Right lobe of liver (tissue), 6 donors: ENCODE results near the gene OVCH2. TPM values are rescaled to one million over a fixed set of nuclear protein-coding genes. Genes with fewer than 3 reads are reported as not detected.
A peak's percentile ranks its signal among the peaks of the same experiment; 100 is the strongest.

Source experiments
- ATAC-seq, 4 donors: fragments of 200-7000 bp; cut with Tn5 transposase; one replicate each; pipeline ENCODE4 v1.9.1; 2020; ENCODE audit warnings: mild to moderate bottlenecking in 4 of 4, moderate library complexity in 4 of 4
- DNase-seq, 3 donors: peaks; one replicate each; pipeline ENCODE4 v3.0.0-alpha.2; 2020
- H3K27ac ChIP-seq, 3 donors: fragments of 200-600 bp; one replicate each; pipeline ENCODE4 v1.8.0; 2022
- H3K27me3 ChIP-seq, 2 donors: fragments of 200-600 bp; one replicate each; pipeline ENCODE4 v1.8.0; 2022
- H3K36me3 ChIP-seq, 4 donors: fragments of 200-600 bp; sonication (generic) in 1 of 4; one replicate each; pipeline versions ENCODE4 v1.5.1 to v1.8.0; 2017 to 2022; ENCODE audit warnings: control low read depth in 1 of 4
- H3K4me1 ChIP-seq, 4 donors: fragments of 200-600 bp; sonication (generic) in 1 of 4; one replicate each; pipeline versions ENCODE4 v1.5.1 to v1.8.0; 2017 to 2022; ENCODE audit warnings: control low read depth in 1 of 4
- H3K4me3 ChIP-seq, 3 donors: fragments of 200-600 bp; one replicate each; pipeline ENCODE4 v1.8.0; 2022
- H3K9me3 ChIP-seq, 4 donors: fragments of 200-600 bp; sonication (generic) in 1 of 4; one replicate each; pipeline versions ENCODE4 v1.5.1 to v1.8.0; 2017 to 2022; ENCODE audit warnings: control low read depth in 1 of 4
- POLR2A ChIP-seq: fragments of 450-650 bp; IDR thresholded peaks from one replicate; pipeline ENCODE4 v1.6.1; 2017; ENCODE audit warnings: antibody characterized with exemption, mild to moderate bottlenecking
- WGBS: methylation state at CpG from one replicate; pipeline ENCODE4 v1.1.6; 2018; ENCODE audit warnings: low coverage, low lambda C conversion rate; ENCODE audit not compliant: insufficient coverage; ENCODE audit errors: missing lambda C conversion rate; 5-methylcytosine and 5-hydroxymethylcytosine counted together
- intact Hi-C, 2 donors: fragments of 100-400 bp; cut with DNase I; formaldehyde crosslinking; loops; one replicate each; pipeline versions ENCODE4 v1.11.2 to v1.14.1; 2022
- total RNA-seq, 6 experiments: library from RNA; depleted of rRNA in 2 of 6; stranded (reverse); fragments of >200 nt in 2 of 6; fragmentation: NEBNext Ultra II Directional in 3 of 6; extraction: Animal tissue kit (Norgen Biotek cat#: 25700) in 3 of 6; gene quantifications; one replicate each; pipeline versions ENCODE4 v1.1.0 to v1.2.4, GENCODE V29; 2016 to 2023
- TF ChIP-seq, protein P1 (sequence below), 4 donors: fragments of 200-600 bp in 3 of 4; fragments of 450-650 bp in 1 of 4; IDR thresholded peaks; one replicate each; pipeline versions ENCODE4 v1.5.1 to v1.8.0; 2016 to 2022; ENCODE audit warnings: antibody characterized with exemption in 4 of 4, mild to moderate bottlenecking in 2 of 4
- donor health status: DM: no; HTN: yes; CAD: no.
- donor health status: DM: no; HTN: no; CAD: no.
- donor health status: DM: no; HTN: no; CAD: no.
- donor health status: DM: no; HTN: yes; CAD: no.
- donor health status: DM: no; HTN: yes; CAD: no.

Gene OVCH2
- total RNA-seq, 6 experiments from 2014 or later, result not detected

DNA sequence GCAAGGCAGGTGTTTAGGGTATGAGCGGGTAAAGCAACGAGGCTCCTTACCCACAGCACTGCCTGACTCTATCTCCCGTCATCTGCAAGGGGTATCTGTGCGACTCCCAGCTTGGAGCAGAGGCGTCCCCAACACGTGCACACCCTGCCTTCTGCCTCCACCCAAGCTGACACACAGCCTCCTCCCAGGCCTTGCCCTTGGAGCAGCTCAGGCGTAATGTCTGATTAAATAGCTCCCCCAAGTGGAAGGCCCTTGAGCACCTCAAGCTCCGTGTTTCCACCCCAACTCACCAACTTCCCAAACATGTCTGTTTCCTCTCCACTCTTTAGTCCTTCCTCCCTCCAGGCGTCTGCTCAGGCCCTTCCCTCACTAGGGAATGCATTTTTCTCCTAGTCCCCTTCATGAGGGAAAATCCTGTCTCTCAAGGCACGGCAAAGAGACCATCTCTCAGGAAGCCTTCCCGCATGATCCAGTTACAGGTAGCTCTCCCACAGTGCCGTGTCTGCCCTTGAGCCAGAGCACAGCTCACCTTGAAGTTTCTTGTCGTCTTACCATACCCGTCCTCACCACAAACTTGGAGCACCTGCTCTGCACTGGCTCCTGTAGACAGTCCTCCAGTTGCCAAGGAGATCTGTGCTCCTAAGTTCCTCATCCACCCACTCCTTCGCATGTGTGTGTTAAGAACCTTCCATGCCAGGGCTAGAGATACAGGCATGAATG lies 48.8 kb downstream of the OVCH2 start:
- peak in 1 of 3 donors; percentile 31 for DNase-seq
- intact Hi-C loops, result loop anchor here in 1 of 2 donors (10.0 kb wide), 1 partner anchor 83 kb away; no protein-coding TSS in a partner anchor
- peak; percentile 78 to 89 (median 85) for ATAC-seq
- Histone ChIP-seq H3K9me3 (no peaks in the 10 kb centered on the region), H3K36me3 (peaks cover 0 to 33% (median 22%) of the 10 kb centered on the region in 4 donors), H3K4me3 (no peak overlapping the region), H3K27me3 (no peaks in the 10 kb centered on the region), H3K4me1 (no peaks in the 10 kb centered on the region), H3K27ac (no peak overlapping the region)
- TF ChIP-seq, protein P1, sequence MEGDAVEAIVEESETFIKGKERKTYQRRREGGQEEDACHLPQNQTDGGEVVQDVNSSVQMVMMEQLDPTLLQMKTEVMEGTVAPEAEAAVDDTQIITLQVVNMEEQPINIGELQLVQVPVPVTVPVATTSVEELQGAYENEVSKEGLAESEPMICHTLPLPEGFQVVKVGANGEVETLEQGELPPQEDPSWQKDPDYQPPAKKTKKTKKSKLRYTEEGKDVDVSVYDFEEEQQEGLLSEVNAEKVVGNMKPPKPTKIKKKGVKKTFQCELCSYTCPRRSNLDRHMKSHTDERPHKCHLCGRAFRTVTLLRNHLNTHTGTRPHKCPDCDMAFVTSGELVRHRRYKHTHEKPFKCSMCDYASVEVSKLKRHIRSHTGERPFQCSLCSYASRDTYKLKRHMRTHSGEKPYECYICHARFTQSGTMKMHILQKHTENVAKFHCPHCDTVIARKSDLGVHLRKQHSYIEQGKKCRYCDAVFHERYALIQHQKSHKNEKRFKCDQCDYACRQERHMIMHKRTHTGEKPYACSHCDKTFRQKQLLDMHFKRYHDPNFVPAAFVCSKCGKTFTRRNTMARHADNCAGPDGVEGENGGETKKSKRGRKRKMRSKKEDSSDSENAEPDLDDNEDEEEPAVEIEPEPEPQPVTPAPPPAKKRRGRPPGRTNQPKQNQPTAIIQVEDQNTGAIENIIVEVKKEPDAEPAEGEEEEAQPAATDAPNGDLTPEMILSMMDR (IDR thresholded peaks at IDR 0.05), result peak; percentile 27 to 56 (median 41)
- TF ChIP-seq POLR2A, result no peak
- WGBS, result 84% methylated on average over 7 of the region's 15 CpGs

DNA sequence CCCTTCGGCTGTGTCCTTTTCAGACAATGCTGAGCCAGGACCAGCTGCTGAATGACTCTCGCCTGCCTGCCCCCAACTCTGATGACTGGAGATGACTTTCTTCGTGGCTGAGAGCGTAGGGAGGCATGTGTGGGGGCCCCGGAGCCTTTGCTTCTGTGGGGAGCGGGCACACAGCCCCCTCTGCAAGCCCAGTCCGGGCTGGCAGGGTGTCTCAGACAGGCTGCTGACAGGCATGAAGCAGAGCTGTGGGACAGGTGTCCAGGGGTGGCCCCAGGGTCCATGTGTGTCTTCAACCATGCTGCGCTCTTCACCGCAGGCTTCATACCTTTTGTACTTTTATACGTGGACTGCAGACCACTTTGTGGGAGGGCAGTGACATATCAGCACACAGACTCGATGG lies 49.6 kb downstream of the OVCH2 start:
- ATAC-seq (peak in 3 of 4 donors; percentile 11 to 33 (median 25)), DNase-seq (no peak)
- no peaks in the 10 kb centered on the region for H3K9me3 ChIP-seq
- H3K27me3 ChIP-seq, result no peaks in the 10 kb centered on the region
- H3K4me1 ChIP-seq, result no peaks in the 10 kb centered on the region
- no peak overlapping the region for H3K27ac ChIP-seq
- H3K36me3 ChIP-seq, result peaks cover 0 to 41% (median 26%) of the 10 kb centered on the region in 4 donors
- WGBS, result 94% methylated on average over 3 of the region's 11 CpGs
- TF ChIP-seq, protein P1 (IDR thresholded peaks at IDR 0.05), result no peak
- TF ChIP-seq POLR2A, result no peak
- intact Hi-C loops, result loop anchor here in 1 of 2 donors (10.0 kb wide), 1 partner anchor 82 kb away; no protein-coding TSS in a partner anchor
- H3K4me3 ChIP-seq, result no peak overlapping the region

DNA sequence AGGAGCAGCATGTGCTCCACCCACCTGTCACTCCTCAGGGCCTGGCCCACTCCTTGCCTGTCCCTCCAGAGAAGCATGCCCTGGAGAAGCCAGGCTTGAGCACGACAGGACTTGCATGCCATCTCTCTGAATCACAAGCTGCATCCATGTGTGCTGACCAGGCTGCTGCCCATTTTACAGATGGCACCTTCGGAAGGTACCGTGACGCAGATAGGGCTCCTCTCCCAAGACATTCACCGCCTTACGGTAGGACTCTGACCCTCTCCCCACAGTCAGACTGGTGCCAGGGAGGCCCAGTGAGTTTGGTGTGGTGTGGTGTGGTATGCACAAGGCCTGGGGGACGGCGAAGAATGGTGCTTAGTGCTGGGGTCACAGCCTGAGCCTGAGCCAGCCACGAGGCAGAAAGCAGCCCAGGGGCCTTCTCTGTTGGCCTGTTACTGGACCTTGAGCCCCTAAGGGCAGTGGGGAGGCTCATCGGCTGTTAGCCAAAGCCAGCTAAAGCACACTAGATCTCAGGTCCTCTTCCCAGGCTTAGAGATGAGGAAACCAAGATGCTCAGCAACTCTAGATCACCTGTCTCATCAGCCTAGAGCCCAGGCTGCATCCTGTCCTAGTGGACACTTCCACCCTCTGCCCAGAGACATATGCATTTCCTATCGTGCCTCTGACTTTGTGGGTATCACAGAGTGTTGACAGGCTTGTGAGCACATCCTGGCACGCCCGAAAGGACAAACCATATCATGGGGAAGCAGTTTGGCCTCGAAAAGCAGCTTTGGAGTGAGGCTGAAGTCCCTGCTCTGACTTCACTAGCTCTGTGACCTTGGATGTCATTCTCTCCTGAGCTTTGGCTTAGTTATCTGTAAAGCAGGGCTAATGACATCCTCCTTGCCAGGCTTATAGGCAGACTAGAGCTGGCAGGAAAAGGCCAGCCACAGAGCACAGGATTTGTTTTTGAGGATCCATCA lies 50.7 kb downstream of the OVCH2 start:
- no peak overlapping the region for H3K4me3 ChIP-seq
- DNase-seq (no peak), ATAC-seq (peak in 3 of 4 donors; percentile 11 to 33 (median 18))
- WGBS, result 43% methylated on average over 1 of the region's 14 CpGs
- no peaks in the 10 kb centered on the region for H3K9me3 ChIP-seq
- no peaks in the 10 kb centered on the region for H3K27me3 ChIP-seq
- intact Hi-C loops, result loop anchor here in 1 of 2 donors (10.0 kb wide), 1 partner anchor 81 kb away; no protein-coding TSS in a partner anchor
- H3K4me1 ChIP-seq, result no peaks in the 10 kb centered on the region
- H3K36me3 ChIP-seq, result peaks cover 0 to 53% (median 32%) of the 10 kb centered on the region in 4 donors
- TF ChIP-seq, protein P1 (IDR thresholded peaks at IDR 0.05), result no peak
- no peak for TF ChIP-seq POLR2A
- no peak overlapping the region for H3K27ac ChIP-seq

DNA sequence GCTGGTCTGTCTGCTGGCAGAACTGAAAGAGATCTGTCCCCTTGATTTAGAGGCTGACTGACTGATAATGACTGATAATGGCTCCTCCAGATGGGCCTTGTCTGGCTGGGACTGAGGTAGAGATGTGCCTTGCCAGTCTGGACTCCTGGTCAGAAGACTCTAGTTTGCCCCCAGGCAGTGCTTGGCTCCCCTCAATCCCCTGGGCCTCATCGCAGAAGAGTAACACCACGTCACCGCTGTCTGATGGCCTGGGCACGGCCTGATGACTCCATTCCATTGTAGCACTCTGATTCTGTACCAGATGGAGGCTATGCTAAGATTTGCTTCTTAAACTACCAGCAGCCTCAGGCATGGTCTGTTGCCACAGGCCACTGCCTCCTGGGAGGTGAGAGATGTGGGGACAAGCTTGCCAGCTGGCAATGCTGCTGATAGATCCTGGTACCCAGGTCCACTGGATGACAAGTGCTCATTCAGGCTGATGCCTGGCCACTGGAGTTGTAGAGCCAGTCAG lies 52.0 kb downstream of the OVCH2 start:
- intact Hi-C loops, result loop anchor here in 1 of 2 donors (10.0 kb wide), 1 partner anchor 79 kb away; no protein-coding TSS in a partner anchor
- Histone ChIP-seq H3K36me3 (peaks cover 0 to 65% (median 39%) of the 10 kb centered on the region in 4 donors), H3K27ac (no peak overlapping the region)

More for the DNA sequence above, 52.0 kb downstream of the OVCH2 start:
- DNase-seq, result no peak
- TF ChIP-seq POLR2A, result no peak
- TF ChIP-seq, protein P1 (IDR thresholded peaks at IDR 0.05), result no peak
- no peaks in the 10 kb centered on the region for H3K4me1 ChIP-seq
- 86% methylated on average over 4 of the region's 4 CpGs for WGBS
- no peaks in the 10 kb centered on the region for H3K27me3 ChIP-seq
- no peaks in the 10 kb centered on the region for H3K9me3 ChIP-seq
- ATAC-seq, result no peak
- no peak overlapping the region for H3K4me3 ChIP-seq
